GM21367 (cell line): ENCODE results near the gene SEMA4C.

ENCODE experiments used
- ATAC-seq: cut with Tn5 transposase; IDR thresholded peaks from one replicate; pipeline ENCODE4 v1.9.1; 2021; ENCODE audit not compliant: unreplicated experiment

Gene SEMA4C

GRCh38 chr2:96882906-96883305 lies 13.0 kb upstream of the SEMA4C start:
- ATAC-seq, result no peak

GRCh38 chr2:96882230-96882629 lies 12.3 kb upstream of the SEMA4C start:
- no peak for ATAC-seq

DNA sequence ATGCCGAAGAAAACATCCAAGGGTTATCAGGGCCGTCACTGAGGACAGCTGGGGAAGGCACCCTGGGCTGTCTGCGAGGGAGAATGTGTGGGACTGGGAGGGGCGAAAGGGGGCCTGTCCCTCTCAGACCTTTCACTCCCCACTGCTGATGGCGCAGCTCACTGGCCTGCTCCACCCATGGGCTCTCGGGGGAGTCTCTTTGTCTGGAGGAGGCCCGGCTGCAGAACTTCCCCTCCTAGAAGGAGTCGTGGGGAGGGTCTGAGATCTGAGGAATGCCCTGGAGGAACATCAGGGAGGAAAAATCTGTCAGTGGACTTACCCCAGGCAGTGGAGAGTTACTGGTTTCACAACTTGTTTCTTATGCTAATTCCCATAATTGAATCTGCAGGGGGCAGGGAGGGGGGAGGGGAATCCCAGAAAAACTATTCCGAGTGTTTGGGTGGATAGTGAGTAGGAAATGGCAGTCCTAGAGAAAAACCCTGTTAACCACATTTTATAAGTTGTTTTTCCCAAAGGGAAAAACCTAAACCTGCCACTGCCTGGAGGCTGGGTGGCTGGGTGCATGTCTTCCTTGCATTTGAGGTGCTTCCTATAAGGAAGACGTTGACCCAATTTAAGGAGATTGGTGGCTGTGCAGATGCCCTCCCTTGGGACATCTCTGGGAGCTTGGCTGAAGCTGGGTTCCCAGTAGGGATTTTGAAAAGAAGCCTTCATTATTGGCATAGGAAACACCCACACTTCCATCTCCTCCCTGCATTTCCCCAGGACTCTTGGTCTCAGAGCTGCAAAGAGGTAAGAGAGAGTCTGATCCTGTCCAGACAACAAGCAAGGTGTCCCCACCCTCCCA lies 11.7 kb upstream of the SEMA4C start:
- no peak for ATAC-seq

DNA sequence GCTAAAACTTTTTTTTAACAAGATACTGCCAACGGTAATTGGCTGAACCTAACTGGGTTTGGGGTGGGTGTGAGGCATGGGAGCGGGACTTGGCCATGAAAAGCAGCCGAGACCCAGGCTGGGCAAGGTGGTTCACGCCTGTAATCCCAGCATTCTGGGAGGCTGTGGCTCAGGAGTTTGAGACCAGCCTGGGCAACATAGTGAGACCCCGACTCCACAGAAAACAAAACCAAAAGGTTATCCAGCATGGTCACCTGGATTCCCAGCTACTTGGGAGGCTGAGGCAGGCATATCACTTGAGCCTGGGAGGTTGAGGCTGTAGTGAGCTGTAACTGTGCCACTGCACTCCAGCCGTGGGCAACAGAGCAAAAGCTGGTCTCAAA lies 11.0 kb upstream of the SEMA4C start:
- no peak for ATAC-seq

- ATAC-seq, result no peak
These were observed 9.7 kb upstream of the SEMA4C start for GRCh38 chr2:96879545-96880040.

DNA sequence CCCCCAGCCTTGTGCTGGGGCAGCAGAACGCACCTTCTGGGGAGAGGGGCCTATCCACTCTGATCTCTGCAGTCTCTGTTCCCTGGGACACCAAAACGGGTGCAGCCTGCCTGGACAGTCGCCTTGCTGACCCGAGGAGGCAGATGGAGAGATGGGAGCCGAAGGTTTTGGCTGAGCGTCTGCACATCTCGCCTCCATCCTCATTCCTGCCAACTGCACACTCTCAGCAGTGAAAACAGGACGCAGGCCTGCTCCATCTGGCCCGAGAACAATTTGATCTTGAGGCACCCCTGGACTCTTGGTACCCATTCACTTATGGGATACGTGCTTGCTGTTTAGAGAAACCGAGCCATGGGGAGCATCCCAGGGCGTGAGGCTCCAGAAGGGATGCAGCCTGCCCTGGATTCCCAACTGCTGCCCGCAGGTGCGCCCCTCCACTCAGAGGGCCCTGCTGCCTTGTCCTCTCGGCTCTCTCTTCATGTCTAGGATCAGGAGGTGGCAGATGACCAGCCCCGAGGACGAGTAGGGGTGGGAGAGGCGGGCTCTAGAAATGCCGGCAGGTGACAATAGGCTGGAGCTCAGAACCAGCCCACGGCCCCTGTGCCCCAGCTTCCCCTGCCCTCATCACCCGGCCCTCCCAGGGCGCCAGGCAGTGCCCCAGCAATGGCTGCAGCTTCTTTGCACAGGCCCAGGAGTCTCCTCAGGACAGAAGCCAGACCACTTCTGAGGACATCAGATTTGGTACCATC lies 9.1 kb upstream of the SEMA4C start:
- ATAC-seq, result no peak

DNA sequence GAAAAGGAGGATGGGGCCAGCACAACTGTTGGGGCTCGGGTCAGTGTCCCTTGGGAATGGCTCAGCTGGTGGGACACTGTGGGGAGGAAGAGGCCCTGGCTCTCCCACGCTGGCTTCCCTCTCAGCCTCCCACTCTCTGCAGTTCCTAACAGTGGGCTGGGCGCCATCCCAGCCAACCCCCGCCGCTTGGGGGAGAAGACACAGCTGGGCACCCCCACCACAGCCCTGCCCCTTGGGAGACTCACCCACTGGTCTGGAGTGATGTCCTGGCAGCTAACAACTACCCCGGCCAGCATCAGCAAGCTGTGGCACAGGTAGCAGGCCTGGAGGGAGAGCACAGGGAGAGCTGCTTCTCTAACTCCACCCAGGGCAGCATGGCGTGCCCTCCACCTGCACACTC lies 8.3 kb upstream of the SEMA4C start:
- ATAC-seq, result no peak

- no peak for ATAC-seq
These were observed 7.8 kb upstream of the SEMA4C start for GRCh38 chr2:96877631-96878092.

GRCh38 chr2:96877042-96877451 lies 7.2 kb upstream of the SEMA4C start:
- ATAC-seq, result no peak

DNA sequence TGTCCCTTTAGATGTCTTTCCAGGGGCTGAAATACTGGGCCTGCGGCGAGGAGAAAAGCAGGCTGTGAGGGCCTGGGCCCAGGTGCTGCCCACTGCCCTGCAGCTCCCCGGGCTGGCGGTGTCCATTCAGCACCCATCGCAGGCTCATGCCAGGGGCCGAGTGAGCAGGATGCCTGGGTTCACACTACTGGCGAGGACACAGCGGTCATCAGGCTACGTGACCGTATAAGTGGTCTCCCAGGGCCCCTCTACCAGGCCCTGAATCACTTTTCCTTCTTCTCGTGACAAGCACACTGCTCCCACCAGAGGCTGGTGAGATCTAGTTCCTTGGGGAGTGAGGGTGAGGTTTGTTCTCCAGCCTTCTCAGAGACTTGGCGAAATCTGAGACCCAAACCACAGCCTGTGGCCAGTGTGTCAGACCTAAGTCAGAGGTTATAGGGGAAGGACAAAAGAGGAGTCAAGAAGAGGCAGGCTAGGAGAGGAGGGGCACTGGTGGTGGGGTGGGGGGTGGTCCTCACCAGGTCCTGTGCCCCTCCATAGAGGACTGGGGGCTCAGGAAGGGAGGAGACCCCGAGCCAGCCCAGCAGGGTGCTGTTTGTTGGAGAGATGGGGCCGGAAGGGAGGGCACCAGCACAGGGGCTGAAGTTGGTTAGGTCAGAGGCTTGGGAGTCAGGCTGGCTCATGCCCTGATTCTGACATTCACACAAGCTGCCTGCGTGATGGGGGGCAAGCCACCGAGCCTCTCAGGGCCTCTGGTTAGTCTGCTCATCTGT lies 6.6 kb upstream of the SEMA4C start:
- no peak for ATAC-seq

- ATAC-seq, result no peak
These were observed 5.8 kb upstream of the SEMA4C start for GRCh38 chr2:96875498-96876268.

- ATAC-seq, result no peak
These were observed 4.4 kb upstream of the SEMA4C start for GRCh38 chr2:96874198-96874831.

GRCh38 chr2:96873651-96874096 lies 3.8 kb upstream of the SEMA4C start:
- no peak for ATAC-seq

DNA sequence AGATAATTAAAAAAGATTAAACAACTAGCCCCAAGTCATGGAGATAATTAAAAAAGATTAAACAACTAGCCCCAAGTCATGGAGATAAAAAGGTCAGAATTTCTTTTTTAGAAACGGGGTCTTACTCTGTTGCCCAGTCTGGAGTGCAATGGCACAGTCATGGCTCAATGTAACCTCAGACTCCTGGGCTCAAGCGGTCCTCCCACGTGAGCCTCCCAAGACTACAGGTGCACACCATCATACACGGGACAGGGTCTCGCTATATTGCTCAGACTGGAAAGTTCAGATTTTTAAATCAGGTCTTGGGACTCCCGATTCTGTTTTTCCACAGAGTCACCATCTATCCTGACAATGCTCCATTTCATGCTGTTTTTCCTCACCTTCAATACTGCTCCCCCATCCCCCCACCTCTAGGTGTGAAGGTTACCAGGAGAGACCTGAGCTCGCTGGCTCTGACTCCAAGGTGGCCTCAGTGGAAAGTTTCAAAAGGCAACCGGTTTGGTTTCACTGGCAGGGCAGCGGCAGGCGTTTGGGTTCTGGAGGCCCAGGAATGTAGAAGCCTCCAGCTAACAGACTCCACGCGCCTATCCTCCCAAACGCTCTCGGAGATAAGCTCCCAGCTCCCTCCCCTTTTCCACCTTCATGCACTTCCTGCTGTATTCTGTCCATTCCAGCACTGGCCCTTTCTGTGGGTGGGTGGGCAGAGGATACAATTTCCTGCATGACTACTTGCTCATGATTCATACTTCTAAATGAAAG lies 2.9 kb upstream of the SEMA4C start:
- no peak for ATAC-seq

GRCh38 chr2:96870626-96871255 lies 861 bp upstream of the SEMA4C start:
- ATAC-seq, result no peak

- ATAC-seq, result no peak
These were observed 529 bp downstream of the SEMA4C start for GRCh38 chr2:96869281-96869821.

DNA sequence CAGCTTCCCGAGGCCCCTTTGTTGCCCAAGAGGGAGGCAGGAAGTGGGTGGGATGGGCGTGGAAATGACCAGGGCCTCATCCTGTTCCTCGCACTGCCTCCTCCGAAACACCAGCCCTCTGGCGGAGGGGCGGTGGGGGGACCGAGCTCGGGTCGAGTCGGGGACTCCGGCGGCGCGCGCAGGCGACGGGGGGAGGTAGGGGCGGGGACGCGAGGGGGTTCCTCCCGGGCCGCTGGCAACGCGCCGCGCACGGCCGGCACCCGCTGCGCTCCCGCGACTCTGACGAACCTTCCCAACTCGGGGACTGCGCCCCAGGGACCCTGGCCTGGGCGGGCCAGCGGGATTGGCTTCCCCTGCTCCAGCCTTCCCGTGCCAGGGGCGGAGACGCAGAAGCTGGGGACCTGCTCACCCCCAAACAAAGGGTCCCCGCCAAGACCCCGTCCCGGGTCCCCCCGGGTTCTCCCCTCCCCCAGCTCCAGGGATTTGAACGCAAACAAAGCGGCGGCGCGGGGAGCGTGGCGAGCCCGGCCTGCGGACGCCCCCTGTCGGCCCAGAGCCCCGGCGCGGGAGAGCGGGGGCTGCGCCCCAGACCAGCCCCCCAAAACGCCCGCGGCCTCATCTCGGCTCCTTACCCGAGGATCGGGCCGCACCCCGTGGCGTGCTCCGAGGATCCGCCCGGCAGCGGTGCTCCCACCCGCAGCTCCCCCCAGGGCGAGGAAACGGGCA lies 1.2 kb downstream of the SEMA4C start:
- ATAC-seq, result no peak
